Measurements from ENCODE around the gene CEP43.

GRCh38 chr6:166997348-166997747 lies 1.8 kb upstream of the CEP43 start:
- TF ChIP-seq NPAS2 (CRISPR knock-in tag; IDR thresholded peaks at IDR 0.05; ENCODE audit: borderline replicate concordance), result no peak
- no peak for TF ChIP-seq CTCF (IDR thresholded peaks at IDR 0.05)
- no peak for TF ChIP-seq MAZ (IDR thresholded peaks at IDR 0.05; ENCODE audit: borderline replicate concordance, low read depth, low read length)
- TF ChIP-seq POLR2A (IDR thresholded peaks at IDR 0.05; ENCODE audit: low read length), result no peak
- no peak for TF ChIP-seq NR3C1 (IDR thresholded peaks at IDR 0.05)
- no peak for TF ChIP-seq HOXA7 (CRISPR knock-in tag; IDR thresholded peaks at IDR 0.05)

Data from A549 (cell line).